IMR-90 (cell line): ENCODE measurements around the gene LILRA6. TPM values are rescaled to one million over a fixed set of nuclear protein-coding genes. Genes with fewer than 3 reads are reported as not detected.

Experiments
- ATAC-seq: fragments of 200-7000 bp; cut with Tn5 transposase; 2 replicates; pipeline ENCODE4 v1.9.1; 2020; ENCODE audit warnings: low read depth, mild to moderate bottlenecking, moderate library complexity
- BruUV-seq: library from RNA; stranded (reverse); fragments of 400-500 nt; replicated peaks from 2 replicates; lab custom pipeline; 2021; lab: Mats Ljungman, UMichigan
- CTCF ChIA-PET: fragments of 300-600 bp; formaldehyde crosslinking; extraction: SDS; loops from one replicate; lab custom pipeline; 2021; ENCODE audit warnings: antibody characterized with exemption; lab: Yijun Ruan, JAX
- POLR2A ChIA-PET: fragments of 300-600 bp; sonication (Branson Sonifier 250); formaldehyde crosslinking; loops from one replicate; lab custom pipeline; 2022; ENCODE audit warnings: antibody characterized with exemption; ENCODE audit not compliant: unreplicated experiment; lab: Charles Lee
- DNase-seq: peaks from one replicate; pipeline ENCODE4 v3.0.0; 2013
- H2AFZ ChIP-seq: replicated peaks from 2 replicates; pipeline ENCODE3; 2013; ENCODE audit warnings: low read length, mild to moderate bottlenecking; ENCODE audit not compliant: poor library complexity
- H2AK5ac ChIP-seq: 2 replicates; pipeline ENCODE4 v1.6.1; 2013; ENCODE audit warnings: low read depth, low read length, inconsistent platforms
- H2AK9ac ChIP-seq: replicated peaks from 2 replicates; pipeline ENCODE3; 2013; ENCODE audit warnings: mild to moderate bottlenecking, low read depth, low read length, moderate library complexity; ENCODE audit not compliant: poor library complexity
- H2BK120ac ChIP-seq: 2 replicates; pipeline ENCODE4 v1.6.1; 2013; ENCODE audit warnings: low read depth, low read length, inconsistent platforms
- H2BK15ac ChIP-seq: 3 replicates; pipeline ENCODE4 v1.6.1; 2013; ENCODE audit warnings: low read depth, low read length, inconsistent platforms
- H2BK20ac ChIP-seq: 2 replicates; pipeline ENCODE4 v1.6.1; 2013; ENCODE audit warnings: low read depth, mild to moderate bottlenecking, inconsistent platforms, low read length, moderate library complexity
- H2BK5ac ChIP-seq: 2 replicates; pipeline ENCODE4 v1.6.1; 2013; ENCODE audit warnings: mild to moderate bottlenecking, low read depth, low read length, inconsistent platforms; ENCODE audit not compliant: poor library complexity, severe bottlenecking
- H3K14ac ChIP-seq: replicated peaks from 2 replicates; pipeline ENCODE4 v1.6.1; 2013; ENCODE audit warnings: low read depth, low read length, inconsistent platforms
- H3K18ac ChIP-seq: 2 replicates; pipeline ENCODE4 v1.6.1; 2013; ENCODE audit warnings: low read depth, low read length, control low read depth
- H3K23ac ChIP-seq: 2 replicates; pipeline ENCODE4 v1.6.1; 2013; ENCODE audit warnings: low read depth, low read length, inconsistent platforms
- H3K27ac ChIP-seq: 2 replicates; pipeline ENCODE4 v1.5.1; 2013; ENCODE audit warnings: mild to moderate bottlenecking, control low read depth, low read length; ENCODE audit not compliant: insufficient read depth
- H3K27me3 ChIP-seq: 2 replicates; pipeline ENCODE4 v1.6.1; 2013; ENCODE audit warnings: low read length; ENCODE audit not compliant: control insufficient read depth, insufficient read depth
- H3K36me3 ChIP-seq: 2 replicates; pipeline ENCODE4 v1.6.1; 2013; ENCODE audit warnings: low read length, mixed read lengths; ENCODE audit not compliant: control insufficient read depth, insufficient read depth
- H3K4ac ChIP-seq: 2 replicates; pipeline ENCODE4 v1.6.1; 2013; ENCODE audit warnings: low read depth, low read length, inconsistent platforms
- H3K4me1 ChIP-seq: 2 replicates; pipeline ENCODE4 v1.6.1; 2013; ENCODE audit warnings: low read length, mixed read lengths; ENCODE audit not compliant: control insufficient read depth, insufficient read depth
- H3K4me2 ChIP-seq: 2 replicates; pipeline ENCODE4 v1.6.1; 2013; ENCODE audit warnings: low read depth, mild to moderate bottlenecking, control low read depth, low read length, moderate library complexity
- H3K4me3 ChIP-seq: 2 replicates; pipeline ENCODE4 v1.5.1; 2013; ENCODE audit warnings: low read depth, mild to moderate bottlenecking, control low read depth, low read length, moderate library complexity; ENCODE audit not compliant: insufficient read depth
- H3K56ac ChIP-seq: 2 replicates; pipeline ENCODE4 v1.6.1; 2013; ENCODE audit warnings: low read length, inconsistent platforms; ENCODE audit not compliant: insufficient read depth; ENCODE audit errors: extremely low read depth
- H3K79me1 ChIP-seq, 2 experiments: 2 replicates each; pipeline ENCODE4 v1.6.1; 2013; ENCODE audit warnings: low read length in 2 of 2, inconsistent platforms in 1 of 2, low read depth in 1 of 2
- H3K9ac ChIP-seq: 2 replicates; pipeline ENCODE4 v1.6.1; 2013; ENCODE audit warnings: low read depth, low read length, control low read depth
- H3K9me1 ChIP-seq: 2 replicates; pipeline ENCODE4 v1.6.1; 2013; ENCODE audit warnings: low read length, inconsistent platforms; ENCODE audit not compliant: insufficient read depth
- H3K9me3 ChIP-seq: 2 replicates; pipeline ENCODE4 v1.6.1; 2013; ENCODE audit warnings: low read length; ENCODE audit not compliant: control insufficient read depth, insufficient read depth
- H4K20me1 ChIP-seq: 2 replicates; pipeline ENCODE4 v1.6.1; 2013; ENCODE audit warnings: low read length, inconsistent platforms; ENCODE audit not compliant: insufficient read depth
- H4K5ac ChIP-seq: 2 replicates; pipeline ENCODE4 v1.6.1; 2013; ENCODE audit warnings: mild to moderate bottlenecking, low read depth, low read length, control low read depth
- H4K8ac ChIP-seq, 2 experiments: 2 replicates each; pipeline ENCODE4 v1.6.1; 2013; ENCODE audit warnings: low read depth in 2 of 2, low read length in 2 of 2, control low read depth in 1 of 2, inconsistent platforms in 1 of 2
- H4K91ac ChIP-seq: 2 replicates; pipeline ENCODE4 v1.6.1; 2013; ENCODE audit warnings: low read depth, low read length, inconsistent platforms; ENCODE audit not compliant: insufficient read depth
- BHLHE40 ChIP-seq: fragments of 150-350 bp; IDR thresholded peaks from 2 replicates; pipeline ENCODE4 v1.6.1; 2016; ENCODE audit warnings: mild to moderate bottlenecking, low read depth, low read length
- CEBPB ChIP-seq: IDR thresholded peaks from 2 replicates; pipeline ENCODE4 v1.6.1; 2012; ENCODE audit warnings: low read depth, low read length, improper control_type of control experiment
- CHD1 ChIP-seq: IDR thresholded peaks from 2 replicates; pipeline ENCODE4 v1.6.1; 2012; ENCODE audit warnings: low read depth, low read length, improper control_type of control experiment
- FOS ChIP-seq: fragments of 150-350 bp; IDR thresholded peaks from 2 replicates; pipeline ENCODE4 v1.6.1; 2016; ENCODE audit warnings: low read depth, low read length
- MAFK ChIP-seq: IDR thresholded peaks from 2 replicates; pipeline ENCODE4 v1.6.1; 2012; ENCODE audit warnings: low read depth, low read length, improper control_type of control experiment
- MAZ ChIP-seq: IDR thresholded peaks from 2 replicates; pipeline ENCODE4 v1.6.1; 2012; ENCODE audit warnings: low read depth, mild to moderate bottlenecking, low read length, improper control_type of control experiment, moderate library complexity, borderline replicate concordance
- MXI1 ChIP-seq: IDR thresholded peaks from 2 replicates; pipeline ENCODE4 v1.6.1; 2012; ENCODE audit warnings: low read depth, mild to moderate bottlenecking, low read length, moderate library complexity, borderline replicate concordance
- NFE2L2 ChIP-seq: fragments of 150-350 bp; IDR thresholded peaks from 2 replicates; pipeline ENCODE4 v1.6.1; 2016; ENCODE audit warnings: low read depth, mild to moderate bottlenecking, low read length
- POLR2A ChIP-seq: IDR thresholded peaks from 2 replicates; pipeline ENCODE4 v1.6.1; 2012; ENCODE audit warnings: mild to moderate bottlenecking, low read depth, low read length
- RAD21 ChIP-seq: IDR thresholded peaks from 2 replicates; pipeline ENCODE4 v1.6.1; 2012; ENCODE audit warnings: low read length, improper control_type of control experiment
- RCOR1 ChIP-seq: IDR thresholded peaks from 2 replicates; pipeline ENCODE4 v1.6.1; 2012; ENCODE audit warnings: mild to moderate bottlenecking, low read length, improper control_type of control experiment; ENCODE audit not compliant: insufficient replicate concordance
- RFX5 ChIP-seq: IDR thresholded peaks from 2 replicates; pipeline ENCODE4 v1.8.0; 2012; ENCODE audit warnings: low read depth, mild to moderate bottlenecking, low read length, moderate library complexity
- SMC3 ChIP-seq: fragments of 150-350 bp; IDR thresholded peaks from 2 replicates; pipeline ENCODE4 v1.6.1; 2016; ENCODE audit warnings: low read depth, mild to moderate bottlenecking, antibody characterized with exemption, low read length, moderate library complexity
- USF2 ChIP-seq: fragments of 150-350 bp; IDR thresholded peaks from 2 replicates; pipeline ENCODE4 v1.6.1; 2017; ENCODE audit warnings: mild to moderate bottlenecking, antibody characterized with exemption, low read length, low read depth
- WGBS, 2 experiments: methylation state at CpG; one replicate each; pipeline versions ENCODE4 v1.1.5 to v1.1.7; 2013; ENCODE audit warnings: missing lambda C conversion rate in 2 of 2; ENCODE audit not compliant: insufficient read length in 1 of 2; ENCODE audit errors: extremely low coverage in 2 of 2; 5-methylcytosine and 5-hydroxymethylcytosine counted together
- dilution Hi-C: fragments of 300-500 bp; cut with HindIII; formaldehyde crosslinking; loops from one replicate; pipeline ENCODE4 v1.14.3; 2018; ENCODE audit warnings: low sequenced_read_pairs; ENCODE audit not compliant: unreplicated experiment
- in situ Hi-C: fragments of 300-500 bp; cut with MboI; formaldehyde crosslinking; loops from 3 replicates; pipeline ENCODE4 v1.14.3; 2019; ENCODE audit warnings: low sequenced_read_pairs, inconsistent platforms, mixed read lengths
- intact Hi-C: fragments of 100-400 bp; cut with micrococcal nuclease; formaldehyde crosslinking; loops from 2 replicates; pipeline ENCODE4 v1.10.0; 2022
- polyA plus RNA-seq, 3 experiments: library from polyadenylated mRNA; depleted of rRNA; stranded (reverse); fragments of >200 nt; gene quantifications; 2 replicates each; pipeline ENCODE4 v1.2.3, GENCODE V29; 2012; ENCODE audit warnings: low replicate concordance in 1 of 3
- total RNA-seq: library from RNA; depleted of rRNA; stranded (reverse); fragments of >200 nt; gene quantifications from 2 replicates; pipeline ENCODE4 v1.2.3, GENCODE V29; 2012
- TF ChIP-seq, protein P1 (sequence below): conservative IDR thresholded peaks from 2 replicates; pipeline ENCODE4 v1.5.1; 2012; ENCODE audit warnings: mild to moderate bottlenecking, low read depth, low read length, improper control_type of control experiment

Gene LILRA6
- total and polyA plus RNA-seq, 2 of the 4 experiments (the other 2 are of a cell fraction): not detected

DNA sequence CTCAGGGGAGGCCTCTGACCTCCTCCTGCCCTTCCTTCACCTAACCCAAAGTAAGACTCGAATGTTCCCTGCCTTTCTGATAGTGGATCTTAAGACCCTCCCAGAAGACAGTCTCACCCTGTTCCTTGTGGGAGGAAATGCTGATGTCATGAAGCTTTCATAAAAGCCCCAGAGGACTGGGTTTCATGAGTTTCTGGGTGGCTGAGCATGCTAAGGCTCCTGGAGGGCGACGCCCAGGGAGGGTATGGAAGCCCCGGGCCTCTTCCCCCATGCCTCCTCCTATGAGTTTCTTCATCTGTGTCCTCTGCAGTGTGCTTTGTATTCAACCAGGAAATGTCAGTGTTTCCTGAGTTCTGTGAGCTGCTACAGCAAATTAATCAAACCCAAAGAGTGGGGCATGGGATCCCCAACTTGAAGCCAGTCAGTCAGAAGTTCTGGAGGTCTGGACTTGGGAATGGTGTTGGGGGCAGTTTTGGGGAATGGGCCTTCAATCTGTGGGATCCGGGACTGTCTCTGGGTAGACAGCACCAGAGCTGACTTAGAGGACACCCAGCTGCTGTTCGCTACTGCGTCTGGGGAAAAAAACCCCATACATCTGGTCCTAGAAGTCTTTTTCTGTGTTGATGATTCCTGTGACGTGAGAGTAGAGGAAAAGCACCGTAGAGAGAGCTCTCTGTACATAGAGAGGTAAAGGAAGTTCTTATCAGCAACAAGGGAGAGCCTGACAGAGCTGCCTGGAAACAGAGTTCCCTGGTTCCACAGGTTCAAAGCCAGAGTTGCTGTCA, 40.3 kb upstream of the LILRA6 start:
- dilution Hi-C loops: no loop called here
- no peak overlapping the region for H3K18ac ChIP-seq
- TF ChIP-seq MAFK (no peak), NFE2L2 (no peak), CEBPB (no peak), USF2 (no peak), MXI1 (no peak), BHLHE40 (no peak), RCOR1 (no peak), RFX5 (no peak), MAZ (no peak), RAD21 (no peak), SMC3 (no peak), POLR2A (no peak), CHD1 (no peak), FOS (no peak)
- TF ChIP-seq, protein P1, sequence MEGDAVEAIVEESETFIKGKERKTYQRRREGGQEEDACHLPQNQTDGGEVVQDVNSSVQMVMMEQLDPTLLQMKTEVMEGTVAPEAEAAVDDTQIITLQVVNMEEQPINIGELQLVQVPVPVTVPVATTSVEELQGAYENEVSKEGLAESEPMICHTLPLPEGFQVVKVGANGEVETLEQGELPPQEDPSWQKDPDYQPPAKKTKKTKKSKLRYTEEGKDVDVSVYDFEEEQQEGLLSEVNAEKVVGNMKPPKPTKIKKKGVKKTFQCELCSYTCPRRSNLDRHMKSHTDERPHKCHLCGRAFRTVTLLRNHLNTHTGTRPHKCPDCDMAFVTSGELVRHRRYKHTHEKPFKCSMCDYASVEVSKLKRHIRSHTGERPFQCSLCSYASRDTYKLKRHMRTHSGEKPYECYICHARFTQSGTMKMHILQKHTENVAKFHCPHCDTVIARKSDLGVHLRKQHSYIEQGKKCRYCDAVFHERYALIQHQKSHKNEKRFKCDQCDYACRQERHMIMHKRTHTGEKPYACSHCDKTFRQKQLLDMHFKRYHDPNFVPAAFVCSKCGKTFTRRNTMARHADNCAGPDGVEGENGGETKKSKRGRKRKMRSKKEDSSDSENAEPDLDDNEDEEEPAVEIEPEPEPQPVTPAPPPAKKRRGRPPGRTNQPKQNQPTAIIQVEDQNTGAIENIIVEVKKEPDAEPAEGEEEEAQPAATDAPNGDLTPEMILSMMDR: no peak

More for the DNA sequence above, 40.3 kb upstream of the LILRA6 start:
- H3K4me1 ChIP-seq: no peaks in the 10 kb centered on the region
- no peak overlapping the region for H2AK5ac ChIP-seq
- no peak for ATAC-seq
- no peak overlapping the region for H4K91ac ChIP-seq
- no peak overlapping the region for H4K5ac ChIP-seq
- H3K9ac ChIP-seq: no peak overlapping the region
- no peak overlapping the region for H2BK120ac ChIP-seq
- CTCF ChIA-PET: no interaction called here
- no TSS peak for BruUV-seq
- H3K79me1 ChIP-seq: no peaks in the 10 kb centered on the region
- no peak overlapping the region for H3K4ac ChIP-seq
- no peak overlapping the region for H3K56ac ChIP-seq
- H3K9me1 ChIP-seq: no peaks in the 10 kb centered on the region
- WGBS, 2 experiments: no CpG with 5 or more reads among the region's 9 CpGs
- no peak overlapping the region for H4K8ac ChIP-seq
- no peaks in the 10 kb centered on the region for H3K9me3 ChIP-seq
- H4K20me1 ChIP-seq: no peaks in the 10 kb centered on the region
- intact Hi-C loops (no loop called here), in situ Hi-C loops (loop anchor here (5.0 kb wide), 1 partner anchor 349 kb away; the partner anchor contains the start of gene LILRB1)
- no peak for DNase-seq
- H3K36me3 ChIP-seq: no peaks in the 10 kb centered on the region
- H2BK15ac ChIP-seq: no peak overlapping the region
- no peak overlapping the region for H3K27ac ChIP-seq
- H3K4me3 ChIP-seq: no peak overlapping the region
- H3K27me3 ChIP-seq: peaks cover 2% of the 10 kb centered on the region; the same call in 1 of the 2 replicates
- no peak overlapping the region for H2BK20ac ChIP-seq
- POLR2A ChIA-PET: no interaction called here
- no peak overlapping the region for H3K23ac ChIP-seq
- no peak overlapping the region for H3K4me2 ChIP-seq
- no peak overlapping the region for H2BK5ac ChIP-seq
- H2AK9ac ChIP-seq: no peak overlapping the region
- no peak overlapping the region for H3K14ac ChIP-seq
- H2AFZ ChIP-seq: no peak overlapping the region
